GM10248 (cell line): ENCODE results near the gene FAM200B.

ENCODE experiments used
- CTCF ChIA-PET: fragments of 300-600 bp; sonication (Branson Sonifier 250); formaldehyde crosslinking; extraction: SDS; loops from one replicate; lab custom pipeline; 2021; ENCODE audit warnings: antibody characterized with exemption; lab: Yijun Ruan, JAX
- POLR2A ChIA-PET: fragments of 350-650 bp; sonication (Branson Sonifier 250); formaldehyde crosslinking; extraction: SDS; loops from one replicate; lab custom pipeline; 2020; ENCODE audit warnings: antibody characterized with exemption; lab: Yijun Ruan, JAX
- DNase-seq: peaks from one replicate; pipeline ENCODE4 v3.0.0; 2012; ENCODE audit errors: extremely low spot score
- TF ChIP-seq, protein P1 (sequence below): IDR thresholded peaks from 2 replicates; pipeline ENCODE4 v1.5.1; 2012; ENCODE audit warnings: mild to moderate bottlenecking, low read depth; ENCODE audit errors: extremely low read depth, missing control alignments, control extremely low read depth

FAM200B gene

GRCh38 chr4:15674926-15675325, 6.7 kb upstream of the FAM200B start:
- POLR2A ChIA-PET, result interaction anchor here (0.6 kb wide), 1 partner anchor 281 kb away, joined by 3 read pairs; no protein-coding TSS in a partner anchor
- CTCF ChIA-PET, result interaction anchor here (1.8 to 2.8 kb wide), 3 partner anchors 11 to 22 kb away, joined by 4 to 10 read pairs (median 10); no protein-coding TSS in a partner anchor
- no peak for DNase-seq
- TF ChIP-seq, protein P1, sequence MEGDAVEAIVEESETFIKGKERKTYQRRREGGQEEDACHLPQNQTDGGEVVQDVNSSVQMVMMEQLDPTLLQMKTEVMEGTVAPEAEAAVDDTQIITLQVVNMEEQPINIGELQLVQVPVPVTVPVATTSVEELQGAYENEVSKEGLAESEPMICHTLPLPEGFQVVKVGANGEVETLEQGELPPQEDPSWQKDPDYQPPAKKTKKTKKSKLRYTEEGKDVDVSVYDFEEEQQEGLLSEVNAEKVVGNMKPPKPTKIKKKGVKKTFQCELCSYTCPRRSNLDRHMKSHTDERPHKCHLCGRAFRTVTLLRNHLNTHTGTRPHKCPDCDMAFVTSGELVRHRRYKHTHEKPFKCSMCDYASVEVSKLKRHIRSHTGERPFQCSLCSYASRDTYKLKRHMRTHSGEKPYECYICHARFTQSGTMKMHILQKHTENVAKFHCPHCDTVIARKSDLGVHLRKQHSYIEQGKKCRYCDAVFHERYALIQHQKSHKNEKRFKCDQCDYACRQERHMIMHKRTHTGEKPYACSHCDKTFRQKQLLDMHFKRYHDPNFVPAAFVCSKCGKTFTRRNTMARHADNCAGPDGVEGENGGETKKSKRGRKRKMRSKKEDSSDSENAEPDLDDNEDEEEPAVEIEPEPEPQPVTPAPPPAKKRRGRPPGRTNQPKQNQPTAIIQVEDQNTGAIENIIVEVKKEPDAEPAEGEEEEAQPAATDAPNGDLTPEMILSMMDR, result no peak

- ChIA-PET CTCF (interaction anchor here (0.8 to 2.8 kb wide), 5 partner anchors 9 to 24 kb away, joined by 3 to 10 read pairs (median 5); no protein-coding TSS in a partner anchor), POLR2A (interaction anchor here (0.6 to 0.7 kb wide), 2 partner anchors 10 to 281 kb away, joined by 3 to 4 read pairs; no protein-coding TSS in a partner anchor)
- DNase-seq, result no peak
- TF ChIP-seq, protein P1, result no peak
Observed at GRCh38 chr4:15675356-15675755, 6.3 kb upstream of the FAM200B start.

GRCh38 chr4:15676039-15676438, 5.6 kb upstream of the FAM200B start:
- TF ChIP-seq, protein P1, result no peak
- no peak for DNase-seq
- ChIA-PET CTCF (interaction anchor here (0.8 to 2.8 kb wide), 4 partner anchors 9 to 25 kb away, joined by 3 to 10 read pairs (median 8); no protein-coding TSS in a partner anchor), POLR2A (interaction anchor here (0.7 kb wide), 1 partner anchor 11 kb away, joined by 4 read pairs; no protein-coding TSS in a partner anchor)

DNA sequence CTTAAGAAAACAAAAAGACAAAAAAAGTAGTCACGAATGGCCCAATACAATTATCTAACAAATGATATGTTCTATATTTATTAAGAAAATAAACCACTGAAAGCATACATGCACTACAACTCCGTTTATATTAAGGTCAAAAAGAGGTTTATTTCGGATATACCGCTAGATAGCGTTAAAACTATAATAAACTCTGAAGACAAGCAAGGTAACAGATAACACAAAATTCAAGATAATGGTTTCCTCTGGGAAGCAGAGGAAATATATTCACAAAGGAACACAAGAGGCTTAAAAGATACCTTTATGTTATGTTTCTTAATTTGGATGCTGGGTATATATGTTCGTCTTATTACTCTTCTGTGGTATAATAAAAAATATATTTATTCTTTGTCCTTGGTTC, 4.7 kb upstream of the FAM200B start:
- no peak for DNase-seq
- ChIA-PET CTCF (interaction anchor here (1.2 to 2.8 kb wide), 3 partner anchors 13 to 28 kb away, joined by 3 to 10 read pairs (median 10); no protein-coding TSS in a partner anchor), POLR2A (no interaction called here)
- TF ChIP-seq, protein P1, result no peak

- TF ChIP-seq, protein P1, result no peak
- DNase-seq, result no peak
- POLR2A ChIA-PET, result no interaction called here
- CTCF ChIA-PET, result interaction anchor here (1.2 to 2.8 kb wide), 2 partner anchors 24 to 28 kb away, joined by 3 to 10 read pairs; no protein-coding TSS in a partner anchor
Observed at GRCh38 chr4:15677507-15677988, 4.1 kb upstream of the FAM200B start.

- ChIA-PET CTCF (interaction anchor here (1.2 kb wide), 1 partner anchor 17 kb away, joined by 4 read pairs; no protein-coding TSS in a partner anchor), POLR2A (interaction anchor here (0.6 to 1.1 kb wide), 2 partner anchors 8 to 56 kb away, joined by 3 to 6 read pairs; no protein-coding TSS in a partner anchor)
- no peak for DNase-seq
- TF ChIP-seq, protein P1, result no peak
Observed at GRCh38 chr4:15681067-15681371, 608 bp upstream of the FAM200B start.
